DOHH2 (cell line): ENCODE results near the gene SLC35E3.
A peak's percentile ranks its signal among the peaks of the same experiment; 100 is the strongest.

ENCODE experiments used
- H3F3A ChIP-seq: fragments of 200-600 bp; sonication (generic), shearing (Covaris generic); 2 replicates; pipeline ENCODE4 v1.6.0; 2016; ENCODE audit warnings: antibody characterized with exemption, mild to moderate bottlenecking; ENCODE audit not compliant: control insufficient read depth, insufficient read depth
- H3K27ac ChIP-seq: fragments of 200-600 bp; sonication (generic); 2 replicates; pipeline ENCODE4 v1.5.1; 2014; ENCODE audit warnings: low read depth, mild to moderate bottlenecking, low read length, moderate library complexity
- H3K27me3 ChIP-seq: fragments of 200-600 bp; sonication (generic); 2 replicates; pipeline ENCODE4 v1.6.1; 2014; ENCODE audit warnings: mild to moderate bottlenecking, low read length, mixed read lengths; ENCODE audit not compliant: control insufficient read depth
- H3K36me3 ChIP-seq: fragments of 200-600 bp; sonication (generic); 2 replicates; pipeline ENCODE4 v1.6.1; 2014; ENCODE audit warnings: mild to moderate bottlenecking, low read length, moderate library complexity, mixed read lengths; ENCODE audit not compliant: control insufficient read depth
- H3K4me1 ChIP-seq: fragments of 200-600 bp; sonication (generic); 2 replicates; pipeline ENCODE4 v1.6.1; 2014; ENCODE audit warnings: mild to moderate bottlenecking, low read length, mixed read lengths; ENCODE audit not compliant: control insufficient read depth
- H3K4me2 ChIP-seq: fragments of 200-600 bp; sonication (generic); 2 replicates; pipeline ENCODE4 v1.6.0; 2014; ENCODE audit warnings: mild to moderate bottlenecking, low read length, moderate library complexity
- H3K4me3 ChIP-seq: fragments of 200-600 bp; sonication (generic); 2 replicates; pipeline ENCODE4 v1.5.1; 2014; ENCODE audit warnings: mild to moderate bottlenecking, low read length, mixed read lengths
- H3K79me2 ChIP-seq: fragments of 200-600 bp; sonication (generic); 2 replicates; pipeline ENCODE4 v1.6.1; 2014; ENCODE audit warnings: mild to moderate bottlenecking, low read length, mixed read lengths; ENCODE audit not compliant: control insufficient read depth
- H3K9me2 ChIP-seq: fragments of 200-600 bp; sonication (generic); replicated peaks from 2 replicates; pipeline ENCODE4 v1.6.1; 2014; ENCODE audit warnings: mild to moderate bottlenecking, low read length, mixed read lengths; ENCODE audit not compliant: control insufficient read depth
- H3K9me3 ChIP-seq: fragments of 200-600 bp; sonication (generic); 2 replicates; pipeline ENCODE4 v1.6.1; 2014; ENCODE audit warnings: antibody characterized with exemption, low read length, mixed read lengths; ENCODE audit not compliant: control insufficient read depth, insufficient read depth
- H4K20me1 ChIP-seq: fragments of 200-600 bp; sonication (generic); 2 replicates; pipeline ENCODE4 v1.6.0; 2014; ENCODE audit warnings: low read depth, mild to moderate bottlenecking, antibody characterized with exemption, low read length, moderate library complexity; ENCODE audit not compliant: control insufficient read depth, insufficient read depth
- CTCF ChIP-seq: fragments of 200-600 bp; sonication (generic); IDR thresholded peaks from one replicate; pipeline ENCODE4 v1.5.1; 2014; ENCODE audit warnings: antibody characterized with exemption, mild to moderate bottlenecking, low read depth, low read length; ENCODE audit not compliant: poor library complexity, severe bottlenecking
- EZH2phosphoT487 ChIP-seq: fragments of 200-600 bp; sonication (generic); IDR thresholded peaks from 2 replicates; pipeline ENCODE4 v1.6.1; 2017; ENCODE audit warnings: borderline replicate concordance, mild to moderate bottlenecking, antibody characterized with exemption, low read length, moderate library complexity, mixed read lengths

The SLC35E3 gene

GRCh38 chr12:68812553-68813241, 66.7 kb downstream of the SLC35E3 start:
- Histone ChIP-seq H3K4me3 (peak overlapping the region; percentile 19), H3K36me3 (peaks cover 91% of the 10 kb centered on the region), H3K9me3 (no peaks in the 10 kb centered on the region), H3K4me1 (peaks cover 47% of the 10 kb centered on the region), H3K79me2 (peaks cover 96% of the 10 kb centered on the region), H3K4me2 (peak overlapping the region; percentile 49), H4K20me1 (peaks cover 12% of the 10 kb centered on the region; the same call in 1 of the 2 replicates), H3F3A (peaks cover 12% of the 10 kb centered on the region), H3K9me2 (no peaks in the 10 kb centered on the region), H3K27ac (peak overlapping the region; percentile 15), H3K27me3 (no peaks in the 10 kb centered on the region)
- TF ChIP-seq CTCF (no peak), EZH2phosphoT487 (no peak)

GRCh38 chr12:68813242-68813593, 67.2 kb downstream of the SLC35E3 start:
- Histone ChIP-seq H3K9me2 (no peaks in the 10 kb centered on the region), H3K4me2 (peak overlapping the region; percentile 49), H3K36me3 (peaks cover 92% of the 10 kb centered on the region), H3K9me3 (no peaks in the 10 kb centered on the region), H3K27me3 (no peaks in the 10 kb centered on the region), H3K4me3 (peak overlapping the region; percentile 19), H3F3A (peaks cover 12% of the 10 kb centered on the region; the same call in 1 of the 2 replicates), H3K79me2 (peaks cover 97% of the 10 kb centered on the region), H4K20me1 (peaks cover 12% of the 10 kb centered on the region; the same call in 1 of the 2 replicates), H3K4me1 (peaks cover 47% of the 10 kb centered on the region), H3K27ac (peak overlapping the region; percentile 15)
- TF ChIP-seq CTCF (no peak), EZH2phosphoT487 (no peak)

- Histone ChIP-seq H3K4me2 (peak overlapping the region; percentile 11), H3F3A (peaks cover 13% of the 10 kb centered on the region; the same call in 1 of the 2 replicates), H3K79me2 (peaks cover 94% of the 10 kb centered on the region), H3K27ac (no peak overlapping the region), H3K27me3 (no peaks in the 10 kb centered on the region), H3K4me3 (peak overlapping the region; percentile 0; the same call in 1 of the 2 replicates), H4K20me1 (peaks cover 13% of the 10 kb centered on the region; the same call in 1 of the 2 replicates), H3K4me1 (peaks cover 46% of the 10 kb centered on the region), H3K9me2 (no peaks in the 10 kb centered on the region), H3K36me3 (peaks cover 89% of the 10 kb centered on the region), H3K9me3 (no peaks in the 10 kb centered on the region)
- TF ChIP-seq EZH2phosphoT487 (no peak), CTCF (no peak)
These were observed 68.7 kb downstream of the SLC35E3 start for GRCh38 chr12:68814490-68815231.
